Lung (tissue), 12 donors: ENCODE measurements around the gene ATP6V1G3. TPM values are rescaled to one million over a fixed set of nuclear protein-coding genes. Genes with fewer than 3 reads are reported as not detected.

Source experiments
- ATAC-seq: fragments of 200-7000 bp; cut with Tn5 transposase; one replicate; pipeline ENCODE4 v1.9.1; 2020; ENCODE audit warnings: moderate number of reproducible peaks; ENCODE audit not compliant: insufficient read depth, low FRiP score
- DNase-seq, 3 donors: peaks; one replicate each; pipeline ENCODE4 v3.0.0-alpha.2; 2013 to 2017
- H3K27ac ChIP-seq, 2 donors: one replicate each; pipeline ENCODE4 v1.5.1; 2013; ENCODE audit warnings: mild to moderate bottlenecking in 2 of 2, moderate library complexity in 2 of 2, control low read depth in 1 of 2, inconsistent platforms in 1 of 2, low read depth in 1 of 2, low read length in 1 of 2
- H3K27me3 ChIP-seq, 3 donors: one replicate each; pipeline ENCODE4 v1.5.1; 2013; ENCODE audit warnings: low read length in 2 of 3; ENCODE audit not compliant: control insufficient read depth in 3 of 3, insufficient read depth in 3 of 3
- H3K36me3 ChIP-seq, 4 donors: one replicate each; pipeline ENCODE4 v1.5.1; 2013; ENCODE audit warnings: low read length in 4 of 4, mild to moderate bottlenecking in 1 of 4, moderate library complexity in 1 of 4; ENCODE audit not compliant: control insufficient read depth in 4 of 4, insufficient read depth in 4 of 4
- H3K4me1 ChIP-seq, 5 donors: one replicate each; pipeline ENCODE4 v1.5.1; 2013; ENCODE audit warnings: low read length in 5 of 5, mild to moderate bottlenecking in 2 of 5, moderate library complexity in 1 of 5; ENCODE audit not compliant: control insufficient read depth in 5 of 5, insufficient read depth in 5 of 5
- H3K4me3 ChIP-seq: one replicate; pipeline ENCODE4 v1.5.1; 2013; ENCODE audit warnings: mild to moderate bottlenecking, control low read depth, moderate library complexity
- H3K9ac ChIP-seq, 2 donors: one replicate each; pipeline ENCODE4 v1.5.1; 2013; ENCODE audit warnings: low read length in 2 of 2, control low read depth in 1 of 2; ENCODE audit not compliant: insufficient read depth in 1 of 2
- H3K9me3 ChIP-seq, 4 donors: one replicate each; pipeline ENCODE4 v1.5.1; 2013; ENCODE audit warnings: low read length in 3 of 4, mild to moderate bottlenecking in 1 of 4, moderate library complexity in 1 of 4; ENCODE audit not compliant: control insufficient read depth in 4 of 4, insufficient read depth in 3 of 4
- WGBS, 2 donors: extraction: QIAGEN DNeasy Blood & Tissue Kit; methylation state at CpG; one replicate each; pipeline ENCODE4 v1.1.7; 2013; 5-methylcytosine and 5-hydroxymethylcytosine counted together
- polyA plus RNA-seq, 2 donors: library from polyadenylated mRNA; stranded (reverse); fragments of 200-250 nt; gene quantifications; one replicate each; pipeline ENCODE4 v1.2.1, GENCODE V29; 2013
- total RNA-seq, 2 donors: library from RNA; depleted of rRNA in 1 of 2; stranded (reverse); fragments of >200 nt in 1 of 2; gene quantifications; one replicate each; pipeline ENCODE4 v1.2.1, GENCODE V29; 2014 to 2021
- TF ChIP-seq, protein P1 (sequence below): IDR thresholded peaks from 2 replicates; pipeline ENCODE4 v1.5.1; 2012; ENCODE audit warnings: mild to moderate bottlenecking; ENCODE audit errors: control extremely low read depth, extremely low read depth
- donor health status: control.
- donor health status: control.
- donor health status: Bipolar disorder and iron deficiency.
- donor health status: healthy.
- donor health status: DM: yes; HTN: yes; CAD: no.

ATP6V1G3 gene
- total and polyA plus RNA-seq, 4 donors, result not detected

DNA sequence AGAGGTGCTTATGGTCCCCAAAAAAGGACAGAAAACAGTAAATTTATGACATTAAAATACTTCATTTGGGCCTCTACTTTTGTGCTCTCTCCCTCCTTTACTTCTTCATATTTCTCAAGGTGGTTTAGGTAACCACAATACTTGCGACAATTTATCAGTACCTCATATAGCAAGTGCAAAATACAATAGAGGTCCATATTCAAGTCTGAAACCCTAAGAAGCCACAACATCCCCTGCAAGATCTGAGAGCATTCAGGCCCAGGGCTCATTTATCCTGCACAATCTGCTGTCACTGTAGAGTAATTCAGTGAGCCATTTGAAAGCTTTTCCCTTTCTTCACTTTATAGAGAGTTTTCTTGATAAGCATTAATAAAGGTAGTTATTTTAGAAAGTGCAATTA is 24.2 kb upstream of the ATP6V1G3 start:
- WGBS, 2 donors, result 91 to 92% methylated on average over 1 of the region's 1 CpG
- Histone ChIP-seq H3K36me3 (no peaks in the 10 kb centered on the region), H3K27me3 (no peaks in the 10 kb centered on the region), H3K27ac (no peak overlapping the region), H3K9me3 (peaks cover 0 to 1% (median 0%) of the 10 kb centered on the region in 4 donors), H3K4me3 (no peak overlapping the region), H3K9ac (no peak overlapping the region), H3K4me1 (no peaks in the 10 kb centered on the region)
- TF ChIP-seq, protein P1, sequence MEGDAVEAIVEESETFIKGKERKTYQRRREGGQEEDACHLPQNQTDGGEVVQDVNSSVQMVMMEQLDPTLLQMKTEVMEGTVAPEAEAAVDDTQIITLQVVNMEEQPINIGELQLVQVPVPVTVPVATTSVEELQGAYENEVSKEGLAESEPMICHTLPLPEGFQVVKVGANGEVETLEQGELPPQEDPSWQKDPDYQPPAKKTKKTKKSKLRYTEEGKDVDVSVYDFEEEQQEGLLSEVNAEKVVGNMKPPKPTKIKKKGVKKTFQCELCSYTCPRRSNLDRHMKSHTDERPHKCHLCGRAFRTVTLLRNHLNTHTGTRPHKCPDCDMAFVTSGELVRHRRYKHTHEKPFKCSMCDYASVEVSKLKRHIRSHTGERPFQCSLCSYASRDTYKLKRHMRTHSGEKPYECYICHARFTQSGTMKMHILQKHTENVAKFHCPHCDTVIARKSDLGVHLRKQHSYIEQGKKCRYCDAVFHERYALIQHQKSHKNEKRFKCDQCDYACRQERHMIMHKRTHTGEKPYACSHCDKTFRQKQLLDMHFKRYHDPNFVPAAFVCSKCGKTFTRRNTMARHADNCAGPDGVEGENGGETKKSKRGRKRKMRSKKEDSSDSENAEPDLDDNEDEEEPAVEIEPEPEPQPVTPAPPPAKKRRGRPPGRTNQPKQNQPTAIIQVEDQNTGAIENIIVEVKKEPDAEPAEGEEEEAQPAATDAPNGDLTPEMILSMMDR, result no peak
- ATAC-seq, result no peak
- DNase-seq, result no peak

DNA sequence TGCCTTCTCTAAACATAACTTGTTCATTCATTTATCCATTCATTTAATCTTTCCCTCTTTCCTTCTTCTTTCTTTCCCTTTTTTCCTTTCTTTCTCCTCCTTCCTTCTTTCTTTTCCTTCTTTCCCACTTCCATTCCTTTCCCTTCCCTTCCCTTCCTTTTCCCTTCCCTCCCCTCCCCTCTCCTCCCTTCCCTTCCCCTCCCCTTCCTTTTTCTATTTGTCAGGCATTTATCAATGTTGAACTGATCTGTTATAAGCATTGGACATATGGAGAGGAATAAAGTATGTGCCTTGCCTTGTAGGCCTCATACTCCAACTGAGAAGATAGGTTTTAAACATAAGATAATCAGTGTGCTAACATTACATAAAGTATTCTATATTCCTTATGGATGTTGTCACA is 23.7 kb upstream of the ATP6V1G3 start:
- no peak for ATAC-seq
- no peak overlapping the region for H3K9ac ChIP-seq
- DNase-seq, result no peak
- no peaks in the 10 kb centered on the region for H3K27me3 ChIP-seq
- TF ChIP-seq, protein P1, result no peak
- H3K27ac ChIP-seq, result no peak overlapping the region
- H3K36me3 ChIP-seq, result no peaks in the 10 kb centered on the region
- H3K9me3 ChIP-seq, result peaks cover 0 to 1% (median 0%) of the 10 kb centered on the region in 4 donors
- H3K4me3 ChIP-seq, result no peak overlapping the region
- H3K4me1 ChIP-seq, result no peaks in the 10 kb centered on the region

DNA sequence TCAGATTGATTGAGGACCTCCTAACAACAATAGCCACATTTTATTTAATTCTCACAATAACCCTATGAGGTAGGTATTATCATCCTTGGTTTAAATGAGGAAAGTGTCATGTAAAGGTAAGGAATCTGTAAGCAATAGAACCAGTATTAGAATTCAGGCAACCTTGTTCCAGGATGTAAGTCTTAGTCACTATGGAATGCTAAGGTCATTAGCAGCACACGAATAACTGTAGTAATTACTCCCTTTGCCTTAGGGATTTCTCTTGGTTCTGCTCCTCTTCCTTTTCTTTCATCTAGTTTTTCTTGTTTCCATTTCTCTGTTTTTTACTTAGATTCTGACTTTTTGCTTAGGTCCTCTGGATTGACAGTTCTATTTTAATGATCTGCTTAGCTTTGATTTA is 23.1 kb upstream of the ATP6V1G3 start:
- Histone ChIP-seq H3K27ac (no peak overlapping the region), H3K9me3 (peaks cover 0 to 1% (median 0%) of the 10 kb centered on the region in 4 donors), H3K4me3 (no peak overlapping the region), H3K27me3 (no peaks in the 10 kb centered on the region), H3K9ac (no peak overlapping the region), H3K4me1 (no peaks in the 10 kb centered on the region), H3K36me3 (no peaks in the 10 kb centered on the region)
- ATAC-seq (no peak), DNase-seq (no peak)
- 80 to 87% methylated on average over 1 of the region's 1 CpG for WGBS, 2 donors
- TF ChIP-seq, protein P1, result no peak

DNA sequence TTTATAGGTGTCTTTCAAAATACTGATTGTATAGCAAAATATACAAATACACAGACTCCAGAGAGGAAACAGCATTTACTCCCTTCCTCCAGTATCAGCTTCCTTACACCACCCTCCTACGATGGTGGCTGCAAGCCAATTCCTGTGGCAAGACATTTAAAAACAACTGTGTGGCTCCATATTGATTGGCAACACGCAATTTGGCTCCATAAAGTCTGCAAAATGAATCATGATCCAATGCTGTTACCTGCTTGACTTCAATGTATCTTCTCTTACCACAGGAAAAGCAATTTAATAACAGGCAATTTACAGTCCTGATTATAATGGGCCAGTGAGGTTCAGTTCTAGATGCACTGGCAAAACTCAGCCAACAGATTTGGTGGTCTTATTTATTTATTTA is 19.7 kb upstream of the ATP6V1G3 start:
- Histone ChIP-seq H3K9me3 (peaks cover 0 to 1% (median 0%) of the 10 kb centered on the region in 4 donors), H3K36me3 (no peaks in the 10 kb centered on the region), H3K27me3 (no peaks in the 10 kb centered on the region), H3K4me1 (no peaks in the 10 kb centered on the region), H3K27ac (no peak overlapping the region), H3K9ac (no peak overlapping the region), H3K4me3 (no peak overlapping the region)
- 39 to 40% methylated on average over 2 of the region's 2 CpGs for WGBS, 2 donors
- TF ChIP-seq, protein P1, result no peak
- DNase-seq, result peak in 1 of 3 donors; percentile 11
- ATAC-seq, result no peak
